Neural progenitor cell (in vitro differentiated cells): ENCODE measurements around the gene HIGD1A. TPM values are rescaled to one million over a fixed set of nuclear protein-coding genes. Genes with fewer than 3 reads are reported as not detected.
A peak's percentile ranks its signal among the peaks of the same experiment; 100 is the strongest.

Source experiments
- DNase-seq: peaks from one replicate; pipeline ENCODE4 v3.0.0-alpha.2; 2016; ENCODE audit warnings: low spot score
- H2AFZ ChIP-seq: fragments of 200-600 bp; sonication (generic); replicated peaks from 2 replicates; pipeline ENCODE4 v1.6.1; 2016; ENCODE audit warnings: antibody characterized with exemption
- H3F3A ChIP-seq: fragments of 200-600 bp; sonication (generic); 2 replicates; pipeline ENCODE4 v1.6.1; 2016; ENCODE audit warnings: antibody characterized with exemption, low read depth
- H3K27ac ChIP-seq: fragments of 200-600 bp; sonication (generic); 2 replicates; pipeline ENCODE4 v1.5.1; 2016; ENCODE audit warnings: mild to moderate bottlenecking
- H3K27me3 ChIP-seq: fragments of 200-600 bp; sonication (generic); 2 replicates; pipeline ENCODE4 v1.6.1; 2016; ENCODE audit warnings: mild to moderate bottlenecking, moderate library complexity
- H3K36me3 ChIP-seq: fragments of 200-600 bp; sonication (generic); 2 replicates; pipeline ENCODE4 v1.5.1; 2016
- H3K4me1 ChIP-seq: fragments of 200-600 bp; sonication (generic); 2 replicates; pipeline ENCODE4 v1.6.1; 2016; ENCODE audit warnings: mixed run types
- H3K4me2 ChIP-seq: fragments of 200-600 bp; sonication (generic); 2 replicates; pipeline ENCODE4 v1.6.1; 2016
- H3K4me3 ChIP-seq: fragments of 200-600 bp; sonication (generic); 2 replicates; pipeline ENCODE4 v1.5.1; 2016
- H3K79me2 ChIP-seq: fragments of 200-600 bp; sonication (generic); 2 replicates; pipeline ENCODE4 v1.6.1; 2016; ENCODE audit warnings: low read depth
- H3K9ac ChIP-seq: fragments of 200-600 bp; sonication (generic); 2 replicates; pipeline ENCODE4 v1.6.1; 2016
- H3K9me3 ChIP-seq: fragments of 200-600 bp; sonication (generic); 2 replicates; pipeline ENCODE4 v1.5.1; 2016; ENCODE audit warnings: low read depth
- H4K20me1 ChIP-seq: fragments of 200-600 bp; sonication (generic); 2 replicates; pipeline ENCODE4 v1.6.1; 2016; ENCODE audit warnings: low read depth
- H3K27ac Mint-ChIP-seq: 3 replicates; pipeline ENCODE4 v1.8.0; 2021; ENCODE audit warnings: mixed read lengths
- H3K27me3 Mint-ChIP-seq: 2 replicates; pipeline ENCODE4 v1.8.0; 2022; ENCODE audit warnings: low read depth, mild to moderate bottlenecking, inconsistent platforms, moderate library complexity, mixed read lengths; ENCODE audit not compliant: insufficient read depth
- H3K36me3 Mint-ChIP-seq: 3 replicates; pipeline ENCODE4 v1.8.0; 2021; ENCODE audit warnings: mixed read lengths
- H3K4me1 Mint-ChIP-seq: 3 replicates; pipeline ENCODE4 v1.8.0; 2021; ENCODE audit warnings: mixed read lengths
- H3K4me3 Mint-ChIP-seq: 3 replicates; pipeline ENCODE4 v1.8.0; 2021; ENCODE audit warnings: mild to moderate bottlenecking, moderate library complexity, mixed read lengths
- H3K9me3 Mint-ChIP-seq: 3 replicates; pipeline ENCODE4 v1.8.0; 2020; ENCODE audit warnings: mixed read lengths
- EZH2 ChIP-seq: fragments of 200-600 bp; sonication (generic); IDR thresholded peaks from 2 replicates; pipeline ENCODE4 v1.6.1; 2017; ENCODE audit warnings: antibody characterized with exemption, mild to moderate bottlenecking, moderate library complexity
- EZH2phosphoT487 ChIP-seq: fragments of 200-600 bp; sonication (generic); IDR thresholded peaks from 2 replicates; pipeline ENCODE4 v1.6.1; 2017; ENCODE audit warnings: antibody characterized with exemption
- total RNA-seq: library from RNA; depleted of rRNA; stranded (reverse); fragments of >200 nt; gene quantifications from 2 replicates; pipeline ENCODE4 v1.2.3, GENCODE V29; 2015; ENCODE audit warnings: low replicate concordance
- TF ChIP-seq, protein P1 (sequence below): fragments of 200-600 bp; sonication (generic); IDR thresholded peaks from 2 replicates; pipeline ENCODE4 v1.5.1; 2017; ENCODE audit warnings: antibody characterized with exemption, mild to moderate bottlenecking

Gene HIGD1A
- total RNA-seq, 1 donor from 2014 or later, result 181 TPM

DNA sequence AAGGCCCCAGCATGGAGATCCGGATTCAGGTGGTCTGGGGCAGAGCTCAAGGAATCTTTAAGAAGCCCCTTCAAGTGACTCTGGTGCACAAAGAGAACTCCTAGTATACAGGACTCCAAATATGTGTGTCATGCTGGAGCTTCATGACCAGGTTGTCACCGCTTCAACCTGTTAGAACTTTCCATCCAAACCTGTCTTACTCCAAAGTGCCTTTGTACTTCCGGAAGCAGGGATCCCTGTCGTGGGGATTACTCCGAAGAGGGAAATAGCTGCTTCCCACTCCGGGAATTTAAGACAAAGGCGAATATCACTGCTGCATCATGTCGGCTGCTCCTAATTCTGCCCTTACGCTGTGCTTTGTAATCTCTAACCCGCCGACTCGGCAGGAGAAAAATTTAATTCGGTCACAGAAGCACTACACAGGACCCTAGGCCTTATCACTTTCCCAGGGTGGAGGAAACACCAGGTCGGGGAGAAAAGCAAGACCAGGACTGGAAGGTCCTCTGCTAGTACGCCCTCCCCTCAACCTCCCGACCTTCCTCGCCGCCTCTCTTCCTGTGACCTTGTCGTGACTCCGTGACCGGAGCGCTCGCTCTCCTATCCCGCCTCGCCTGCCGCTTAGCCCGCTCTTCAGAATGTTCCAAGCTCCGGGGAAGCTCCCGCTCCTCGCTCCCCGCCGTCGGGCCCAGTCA lies 730 bp downstream of the HIGD1A start:
- peak overlapping the region; percentile 67 for H3K4me3 ChIP-seq
- DNase-seq, result peak; percentile 60
- Mint-ChIP-seq H3K4me3 (peak overlapping the region; percentile 99), H3K4me1 (peaks cover 28% of the 10 kb centered on the region), H3K36me3 (peaks cover 16% of the 10 kb centered on the region), H3K27ac (peak overlapping the region; percentile 19), H3K9me3 (no peaks in the 10 kb centered on the region), H3K27me3 (peaks cover 4% of the 10 kb centered on the region)
- peaks cover 21% of the 10 kb centered on the region for H3F3A ChIP-seq
- TF ChIP-seq, protein P1, sequence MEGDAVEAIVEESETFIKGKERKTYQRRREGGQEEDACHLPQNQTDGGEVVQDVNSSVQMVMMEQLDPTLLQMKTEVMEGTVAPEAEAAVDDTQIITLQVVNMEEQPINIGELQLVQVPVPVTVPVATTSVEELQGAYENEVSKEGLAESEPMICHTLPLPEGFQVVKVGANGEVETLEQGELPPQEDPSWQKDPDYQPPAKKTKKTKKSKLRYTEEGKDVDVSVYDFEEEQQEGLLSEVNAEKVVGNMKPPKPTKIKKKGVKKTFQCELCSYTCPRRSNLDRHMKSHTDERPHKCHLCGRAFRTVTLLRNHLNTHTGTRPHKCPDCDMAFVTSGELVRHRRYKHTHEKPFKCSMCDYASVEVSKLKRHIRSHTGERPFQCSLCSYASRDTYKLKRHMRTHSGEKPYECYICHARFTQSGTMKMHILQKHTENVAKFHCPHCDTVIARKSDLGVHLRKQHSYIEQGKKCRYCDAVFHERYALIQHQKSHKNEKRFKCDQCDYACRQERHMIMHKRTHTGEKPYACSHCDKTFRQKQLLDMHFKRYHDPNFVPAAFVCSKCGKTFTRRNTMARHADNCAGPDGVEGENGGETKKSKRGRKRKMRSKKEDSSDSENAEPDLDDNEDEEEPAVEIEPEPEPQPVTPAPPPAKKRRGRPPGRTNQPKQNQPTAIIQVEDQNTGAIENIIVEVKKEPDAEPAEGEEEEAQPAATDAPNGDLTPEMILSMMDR, result no peak
- peaks cover 26% of the 10 kb centered on the region for H3K27me3 ChIP-seq
- H3K4me2 ChIP-seq, result peak overlapping the region; percentile 87
- H4K20me1 ChIP-seq, result peaks cover 7% of the 10 kb centered on the region
- no peaks in the 10 kb centered on the region for H3K9me3 ChIP-seq
- peaks cover 18% of the 10 kb centered on the region for H3K4me1 ChIP-seq
- peak overlapping the region; percentile 9 for H2AFZ ChIP-seq
- H3K9ac ChIP-seq, result peak overlapping the region; percentile 65
- peak overlapping the region; percentile 85 for H3K27ac ChIP-seq
- H3K79me2 ChIP-seq, result peaks cover 50% of the 10 kb centered on the region
- no peaks in the 10 kb centered on the region for H3K36me3 ChIP-seq

DNA sequence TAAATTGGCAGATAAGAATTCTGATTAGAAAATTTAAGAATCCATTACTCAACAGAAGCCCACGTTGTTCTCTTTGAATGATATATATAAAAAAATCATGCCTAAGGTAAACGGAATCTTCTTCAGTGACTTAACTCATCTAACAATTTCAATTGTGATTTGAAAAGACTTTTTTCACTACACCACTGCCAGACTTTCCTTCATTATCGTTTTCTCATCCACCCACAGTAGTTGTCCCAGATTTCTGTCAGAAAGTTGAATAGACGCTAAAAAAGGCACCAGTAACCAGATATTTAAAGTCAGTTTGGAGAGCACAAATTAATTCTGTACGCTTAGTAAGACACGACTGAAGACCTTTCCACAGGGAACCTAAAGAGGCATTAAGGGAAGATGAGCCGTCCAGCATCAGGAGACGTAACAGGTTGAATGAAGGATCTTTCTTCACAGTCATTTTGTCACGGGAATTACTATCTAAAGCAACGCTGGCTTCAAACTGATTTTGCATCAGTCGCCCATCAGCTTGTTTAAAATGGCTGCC lies 1.3 kb downstream of the HIGD1A start:
- Histone ChIP-seq H4K20me1 (peaks cover 7% of the 10 kb centered on the region), H3K4me2 (peak overlapping the region; percentile 87), H3K4me1 (peaks cover 18% of the 10 kb centered on the region), H3F3A (peaks cover 21% of the 10 kb centered on the region), H3K9me3 (no peaks in the 10 kb centered on the region), H3K36me3 (no peaks in the 10 kb centered on the region), H3K4me3 (peak overlapping the region; percentile 67), H3K27me3 (peaks cover 26% of the 10 kb centered on the region), H3K79me2 (peaks cover 50% of the 10 kb centered on the region), H3K27ac (no peak overlapping the region), H3K9ac (peak overlapping the region; percentile 65), H2AFZ (peak overlapping the region; percentile 9)
- peak overlapping the region; percentile 19 for H3K27ac Mint-ChIP-seq
- DNase-seq, result no peak
- peaks cover 16% of the 10 kb centered on the region for H3K36me3 Mint-ChIP-seq
- H3K27me3 Mint-ChIP-seq, result peaks cover 4% of the 10 kb centered on the region
- no peaks in the 10 kb centered on the region for H3K9me3 Mint-ChIP-seq
- TF ChIP-seq, protein P1, result no peak
- TF ChIP-seq EZH2 (no peak), EZH2phosphoT487 (no peak)
- peaks cover 28% of the 10 kb centered on the region for H3K4me1 Mint-ChIP-seq
- peak overlapping the region; percentile 99 for H3K4me3 Mint-ChIP-seq

DNA sequence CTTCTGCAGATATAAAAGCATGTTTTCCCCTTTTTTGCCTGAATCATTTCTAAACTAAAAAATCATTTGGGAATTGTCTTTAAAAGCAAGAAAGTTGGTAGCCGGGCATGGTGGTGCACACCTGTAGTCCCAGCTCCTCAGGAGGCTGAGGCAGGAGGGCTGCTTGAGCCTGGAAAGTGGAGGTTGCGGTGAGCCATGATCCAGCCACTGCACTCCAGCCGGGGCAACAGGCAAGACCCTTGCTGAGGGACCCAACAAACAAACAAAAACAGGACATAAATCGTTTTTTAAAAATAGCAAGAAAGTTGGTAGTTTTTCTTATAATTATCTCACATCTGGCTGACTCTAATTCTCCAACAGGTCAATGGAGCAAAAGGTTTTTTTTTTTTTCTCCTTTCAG lies 2.5 kb downstream of the HIGD1A start:
- Histone ChIP-seq H3K36me3 (no peaks in the 10 kb centered on the region), H3K27me3 (peaks cover 22% of the 10 kb centered on the region), H3K9ac (no peak overlapping the region), H3K27ac (no peak overlapping the region), H3K79me2 (peaks cover 50% of the 10 kb centered on the region), H3F3A (peaks cover 21% of the 10 kb centered on the region), H3K4me2 (peak overlapping the region; percentile 87), H3K4me3 (no peak overlapping the region), H4K20me1 (peaks cover 7% of the 10 kb centered on the region), H3K4me1 (peaks cover 18% of the 10 kb centered on the region), H3K9me3 (no peaks in the 10 kb centered on the region), H2AFZ (no peak overlapping the region)
- H3K4me3 Mint-ChIP-seq, result no peak overlapping the region
- H3K4me1 Mint-ChIP-seq, result peaks cover 28% of the 10 kb centered on the region
- DNase-seq, result no peak
- H3K27me3 Mint-ChIP-seq, result peaks cover 4% of the 10 kb centered on the region
- H3K36me3 Mint-ChIP-seq, result peaks cover 16% of the 10 kb centered on the region
- H3K27ac Mint-ChIP-seq, result no peak overlapping the region
- H3K9me3 Mint-ChIP-seq, result no peaks in the 10 kb centered on the region
- no peak for TF ChIP-seq EZH2phosphoT487
- TF ChIP-seq EZH2, result no peak
- TF ChIP-seq, protein P1, result no peak
